Fibroblast of skin of scalp (primary cell): ENCODE results near the gene IFI27.
A peak's percentile ranks its signal among the peaks of the same experiment; 100 is the strongest.
"Not testable (repeated sequence)": the region's sequence is repeated elsewhere in the genome, so short reads cannot be mapped to it uniquely, and the experiment has no call there.

Experiments
- DNase-seq: peaks from one replicate; pipeline ENCODE4 v3.0.0-alpha.2; 2013

The IFI27 gene

GRCh38 chr14:94156143-94156542 lies 45.6 kb downstream of the IFI27 start:
- not testable (repeated sequence) for DNase-seq

- DNase-seq = no peak
These were observed 46.7 kb downstream of the IFI27 start for GRCh38 chr14:94157197-94157596.

- no peak for DNase-seq
These were observed 47.8 kb downstream of the IFI27 start for GRCh38 chr14:94158239-94158883.

- DNase-seq = no peak
These were observed 50.5 kb downstream of the IFI27 start for GRCh38 chr14:94161058-94161457.

GRCh38 chr14:94161981-94162380 lies 51.4 kb downstream of the IFI27 start:
- peak; percentile 16 for DNase-seq

GRCh38 chr14:94162466-94162865 lies 51.9 kb downstream of the IFI27 start:
- DNase-seq = no peak

GRCh38 chr14:94163796-94164195 lies 53.3 kb downstream of the IFI27 start:
- no peak for DNase-seq

GRCh38 chr14:94164685-94165431 lies 54.3 kb downstream of the IFI27 start:
- DNase-seq = no peak

- no peak for DNase-seq
These were observed 55.2 kb downstream of the IFI27 start for GRCh38 chr14:94165744-94166143.
